PC-9 (cell line): ENCODE data around the gene NHSL1.

Experiments
- EZH2 ChIP-seq: fragments of 200-600 bp; sonication (generic); IDR thresholded peaks from 2 replicates; pipeline ENCODE4 v1.8.0; 2017; ENCODE audit warnings: antibody characterized with exemption, low read depth
- TF ChIP-seq, protein P1 (sequence below): fragments of 200-600 bp; sonication (generic); conservative IDR thresholded peaks from 2 replicates; pipeline ENCODE4 v1.6.1; 2017; ENCODE audit warnings: mixed run types, antibody characterized with exemption, mild to moderate bottlenecking, moderate library complexity

DNA sequence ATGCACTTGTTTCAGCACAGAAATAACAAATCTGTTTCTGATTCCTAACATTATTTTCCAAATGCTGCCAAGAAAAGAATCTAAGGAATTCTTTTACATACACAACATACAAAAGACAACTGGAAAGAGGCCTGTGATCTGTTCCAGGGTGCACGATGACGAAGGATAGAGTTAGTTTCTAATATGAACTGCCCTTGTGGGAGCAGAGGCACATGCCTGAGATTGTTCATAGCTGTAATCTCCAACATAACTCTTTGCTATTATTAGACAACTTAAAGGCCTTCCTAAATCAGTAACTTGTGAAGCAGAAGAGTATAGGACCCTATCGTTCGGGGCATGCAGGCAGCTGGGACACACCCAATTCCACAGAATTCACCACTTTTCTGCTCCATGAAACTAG is 41.2 kb upstream of the NHSL1 start:
- TF ChIP-seq, protein P1, sequence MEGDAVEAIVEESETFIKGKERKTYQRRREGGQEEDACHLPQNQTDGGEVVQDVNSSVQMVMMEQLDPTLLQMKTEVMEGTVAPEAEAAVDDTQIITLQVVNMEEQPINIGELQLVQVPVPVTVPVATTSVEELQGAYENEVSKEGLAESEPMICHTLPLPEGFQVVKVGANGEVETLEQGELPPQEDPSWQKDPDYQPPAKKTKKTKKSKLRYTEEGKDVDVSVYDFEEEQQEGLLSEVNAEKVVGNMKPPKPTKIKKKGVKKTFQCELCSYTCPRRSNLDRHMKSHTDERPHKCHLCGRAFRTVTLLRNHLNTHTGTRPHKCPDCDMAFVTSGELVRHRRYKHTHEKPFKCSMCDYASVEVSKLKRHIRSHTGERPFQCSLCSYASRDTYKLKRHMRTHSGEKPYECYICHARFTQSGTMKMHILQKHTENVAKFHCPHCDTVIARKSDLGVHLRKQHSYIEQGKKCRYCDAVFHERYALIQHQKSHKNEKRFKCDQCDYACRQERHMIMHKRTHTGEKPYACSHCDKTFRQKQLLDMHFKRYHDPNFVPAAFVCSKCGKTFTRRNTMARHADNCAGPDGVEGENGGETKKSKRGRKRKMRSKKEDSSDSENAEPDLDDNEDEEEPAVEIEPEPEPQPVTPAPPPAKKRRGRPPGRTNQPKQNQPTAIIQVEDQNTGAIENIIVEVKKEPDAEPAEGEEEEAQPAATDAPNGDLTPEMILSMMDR: no peak
- TF ChIP-seq EZH2: no peak
